ENCODE results near the gene CROCC2.

The CROCC2 gene

DNA sequence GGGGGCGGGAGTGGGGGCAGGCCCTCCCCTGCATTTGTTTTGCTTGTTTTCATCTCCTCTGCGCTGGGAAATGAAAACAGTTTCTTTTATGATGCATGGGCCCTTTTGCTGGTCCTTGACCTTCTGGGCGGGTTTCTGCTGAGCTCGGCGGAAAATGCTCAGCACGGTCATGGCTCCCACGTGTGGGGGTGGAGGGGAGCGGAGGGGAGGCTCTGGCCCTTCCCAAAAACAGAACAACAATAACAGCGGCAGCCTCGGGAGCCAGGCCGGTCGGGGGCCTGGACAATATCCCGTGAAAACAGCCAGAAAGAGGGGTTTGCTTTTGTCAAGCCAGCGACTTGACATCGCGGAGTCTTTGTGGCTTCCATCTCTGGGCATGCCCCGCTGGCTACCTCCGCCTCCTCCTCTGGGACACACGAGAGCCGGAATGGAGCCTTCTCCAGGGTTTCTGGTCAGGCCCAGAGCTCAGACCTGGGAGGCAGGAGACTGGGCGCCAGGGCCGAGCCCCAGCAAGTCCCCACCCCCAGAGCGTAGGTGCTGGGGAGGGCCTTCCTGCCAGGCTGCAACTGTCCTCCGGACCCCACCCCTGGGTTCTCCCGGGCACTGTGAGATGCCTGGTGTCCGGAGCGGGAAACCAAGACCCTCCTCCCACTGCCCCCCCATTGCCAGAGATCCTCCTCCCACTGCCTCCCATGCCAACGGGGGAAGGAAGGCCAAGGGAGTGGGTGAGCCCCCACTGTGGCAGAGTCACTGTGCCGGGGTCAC lies 56.3 kb downstream of the CROCC2 start:
- DNase-seq (ENCODE audit: insufficient read length, low spot score) (no peak), FAIRE-seq (no peak)
- TF ChIP-seq, protein P1, sequence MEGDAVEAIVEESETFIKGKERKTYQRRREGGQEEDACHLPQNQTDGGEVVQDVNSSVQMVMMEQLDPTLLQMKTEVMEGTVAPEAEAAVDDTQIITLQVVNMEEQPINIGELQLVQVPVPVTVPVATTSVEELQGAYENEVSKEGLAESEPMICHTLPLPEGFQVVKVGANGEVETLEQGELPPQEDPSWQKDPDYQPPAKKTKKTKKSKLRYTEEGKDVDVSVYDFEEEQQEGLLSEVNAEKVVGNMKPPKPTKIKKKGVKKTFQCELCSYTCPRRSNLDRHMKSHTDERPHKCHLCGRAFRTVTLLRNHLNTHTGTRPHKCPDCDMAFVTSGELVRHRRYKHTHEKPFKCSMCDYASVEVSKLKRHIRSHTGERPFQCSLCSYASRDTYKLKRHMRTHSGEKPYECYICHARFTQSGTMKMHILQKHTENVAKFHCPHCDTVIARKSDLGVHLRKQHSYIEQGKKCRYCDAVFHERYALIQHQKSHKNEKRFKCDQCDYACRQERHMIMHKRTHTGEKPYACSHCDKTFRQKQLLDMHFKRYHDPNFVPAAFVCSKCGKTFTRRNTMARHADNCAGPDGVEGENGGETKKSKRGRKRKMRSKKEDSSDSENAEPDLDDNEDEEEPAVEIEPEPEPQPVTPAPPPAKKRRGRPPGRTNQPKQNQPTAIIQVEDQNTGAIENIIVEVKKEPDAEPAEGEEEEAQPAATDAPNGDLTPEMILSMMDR (IDR thresholded peaks at IDR 0.05; ENCODE audit: insufficient read depth, missing control alignments), result no peak

DNA sequence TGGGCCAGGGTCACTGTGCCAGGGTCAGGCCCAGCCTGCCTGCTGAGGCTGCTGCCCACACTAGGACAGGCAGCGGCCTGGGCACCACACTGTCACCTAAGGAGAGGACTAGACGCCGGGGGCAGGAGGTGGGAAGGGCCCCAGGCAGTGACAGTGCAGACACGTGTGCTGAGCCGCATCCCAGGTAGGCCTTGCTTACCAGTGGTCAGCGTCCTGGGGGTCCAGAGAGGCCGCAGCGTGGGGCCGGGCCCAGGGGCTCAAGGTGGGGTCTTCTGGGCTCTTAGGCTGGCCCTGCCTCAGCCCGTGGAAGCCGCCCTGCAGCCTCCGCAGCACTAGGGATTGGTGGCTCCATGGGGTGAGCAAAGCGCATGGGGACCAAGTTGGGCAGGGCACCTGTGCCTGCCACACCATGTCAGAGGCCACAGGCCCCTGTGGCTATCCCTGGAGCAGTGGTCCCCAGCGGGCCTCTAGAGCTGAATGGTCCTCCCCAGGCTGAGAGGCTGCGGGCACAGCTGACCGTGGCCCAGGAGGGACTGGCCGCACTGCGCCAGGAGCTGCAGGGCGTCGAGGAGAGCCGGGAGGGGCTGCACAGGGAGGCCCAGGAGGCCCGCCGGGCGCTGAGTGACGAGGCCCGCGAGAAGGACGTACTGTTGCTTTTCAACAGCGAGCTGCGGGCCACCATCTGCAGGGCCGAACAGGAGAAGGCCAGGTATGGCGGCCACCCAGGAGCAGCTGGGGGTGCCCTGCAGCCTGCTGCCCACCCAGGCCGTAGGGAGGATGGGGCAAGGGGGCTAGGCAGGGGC lies 57.1 kb downstream of the CROCC2 start:
- no peak for FAIRE-seq
- DNase-seq (ENCODE audit: insufficient read length, low spot score), result no peak
- TF ChIP-seq, protein P1 (IDR thresholded peaks at IDR 0.05; ENCODE audit: insufficient read depth, missing control alignments), result no peak

DNA sequence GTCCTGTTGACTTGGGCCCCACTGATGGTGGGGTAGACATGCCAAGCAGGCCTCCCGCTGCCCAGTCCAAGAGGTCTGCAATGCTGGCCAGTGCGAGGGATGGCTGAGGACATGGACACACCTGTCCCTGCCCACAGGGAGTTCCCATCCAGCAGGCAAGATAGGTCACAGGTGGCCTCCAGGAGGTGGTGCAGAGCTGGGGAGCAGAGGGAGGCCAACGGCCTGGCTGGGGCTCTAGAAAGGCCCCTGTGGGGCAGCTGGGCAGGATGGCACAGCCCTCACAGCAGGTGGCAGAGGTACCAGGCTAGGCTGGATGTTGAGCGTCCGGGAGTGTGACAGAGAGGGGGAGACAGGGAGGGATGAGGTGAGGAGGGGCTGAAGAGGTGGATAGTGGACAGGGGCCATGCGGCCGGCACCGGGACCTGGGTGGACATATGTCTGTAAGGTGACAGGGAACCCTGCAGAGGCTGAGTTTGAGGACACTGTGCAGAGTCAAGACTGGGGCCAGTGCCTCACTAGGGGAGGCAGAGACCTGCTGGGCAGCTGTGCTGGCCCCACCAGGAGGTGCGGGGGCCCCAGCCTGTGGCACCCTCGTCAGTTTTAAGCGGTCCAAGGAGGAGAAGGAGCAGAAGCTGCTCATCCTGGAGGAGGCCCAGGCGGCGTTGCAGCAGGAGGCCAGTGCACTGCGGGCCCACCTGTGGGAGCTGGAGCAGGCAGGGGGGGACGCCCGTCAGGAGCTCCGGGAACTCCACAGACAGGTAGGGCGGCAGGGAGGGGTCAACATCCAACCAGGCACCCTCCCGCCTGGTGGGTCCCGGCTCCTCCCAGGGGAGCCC lies 58.0 kb downstream of the CROCC2 start:
- DNase-seq (ENCODE audit: insufficient read length, low spot score) (no peak), FAIRE-seq (no peak)
- TF ChIP-seq, protein P1 (IDR thresholded peaks at IDR 0.05; ENCODE audit: insufficient read depth, missing control alignments), result no peak

DNA sequence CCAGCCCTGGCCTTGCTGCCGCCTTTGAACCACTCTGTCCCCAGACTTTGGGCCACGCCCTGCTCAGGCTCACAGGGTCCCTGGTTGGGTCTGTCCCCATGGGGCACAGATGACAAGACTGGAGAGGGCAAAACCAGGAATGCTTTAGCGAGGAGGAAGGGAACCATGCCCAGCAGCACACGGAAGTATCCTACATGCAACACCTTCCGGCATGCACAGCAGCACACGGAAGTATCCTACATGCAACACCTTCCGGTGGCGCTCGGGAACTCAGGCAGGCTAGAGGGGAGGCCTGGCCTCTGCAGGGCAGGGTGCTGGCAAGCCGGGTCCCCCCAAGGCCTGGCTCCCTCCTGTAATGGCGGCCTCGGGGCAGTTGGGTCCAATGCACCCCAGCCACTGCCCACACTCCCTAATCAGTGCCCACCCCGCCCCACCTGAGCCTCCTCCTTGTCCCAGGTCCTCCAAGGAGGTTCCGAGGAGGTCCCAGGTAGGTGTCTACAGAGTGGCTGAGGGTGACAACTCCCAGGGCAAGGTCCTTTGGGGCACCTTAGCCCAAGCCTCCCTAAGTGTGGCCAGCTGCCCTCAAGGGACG lies 58.7 kb downstream of the CROCC2 start:
- DNase-seq (ENCODE audit: insufficient read length, low spot score) (no peak), FAIRE-seq (no peak)
- TF ChIP-seq, protein P1 (IDR thresholded peaks at IDR 0.05; ENCODE audit: insufficient read depth, missing control alignments), result no peak

DNA sequence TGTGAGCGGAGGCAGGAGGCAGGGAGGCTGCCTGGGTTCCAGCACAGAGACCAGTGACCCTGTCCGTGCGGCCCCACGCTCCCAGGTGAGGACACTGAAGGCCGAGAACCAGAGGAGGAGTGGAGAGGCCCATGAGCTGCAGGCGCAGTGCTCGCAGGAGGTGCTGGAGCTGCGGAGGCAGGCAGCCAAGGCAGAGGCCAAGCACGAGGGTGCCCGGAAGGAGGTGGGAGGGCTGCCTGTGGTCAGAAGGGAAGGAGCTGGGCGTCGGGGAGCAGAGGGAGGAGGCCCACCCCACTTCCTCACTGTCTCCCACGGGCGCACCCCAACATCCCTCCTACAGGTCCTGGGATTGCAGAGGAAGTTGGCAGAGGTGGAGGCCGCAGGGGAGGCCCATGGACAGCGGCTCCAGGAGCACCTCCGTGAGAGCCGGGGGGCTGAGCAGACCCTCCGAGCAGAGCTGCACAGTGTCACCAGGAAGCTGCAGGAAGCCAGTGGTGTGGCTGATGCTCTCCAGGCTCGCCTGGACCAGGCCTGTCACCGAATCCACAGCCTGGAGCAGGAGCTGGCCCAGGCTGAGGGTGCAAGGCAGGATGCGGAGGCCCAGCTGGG lies 59.3 kb downstream of the CROCC2 start:
- FAIRE-seq (no peak), DNase-seq (ENCODE audit: insufficient read length, low spot score) (no peak)
- TF ChIP-seq, protein P1 (IDR thresholded peaks at IDR 0.05; ENCODE audit: insufficient read depth, missing control alignments), result no peak

DNA sequence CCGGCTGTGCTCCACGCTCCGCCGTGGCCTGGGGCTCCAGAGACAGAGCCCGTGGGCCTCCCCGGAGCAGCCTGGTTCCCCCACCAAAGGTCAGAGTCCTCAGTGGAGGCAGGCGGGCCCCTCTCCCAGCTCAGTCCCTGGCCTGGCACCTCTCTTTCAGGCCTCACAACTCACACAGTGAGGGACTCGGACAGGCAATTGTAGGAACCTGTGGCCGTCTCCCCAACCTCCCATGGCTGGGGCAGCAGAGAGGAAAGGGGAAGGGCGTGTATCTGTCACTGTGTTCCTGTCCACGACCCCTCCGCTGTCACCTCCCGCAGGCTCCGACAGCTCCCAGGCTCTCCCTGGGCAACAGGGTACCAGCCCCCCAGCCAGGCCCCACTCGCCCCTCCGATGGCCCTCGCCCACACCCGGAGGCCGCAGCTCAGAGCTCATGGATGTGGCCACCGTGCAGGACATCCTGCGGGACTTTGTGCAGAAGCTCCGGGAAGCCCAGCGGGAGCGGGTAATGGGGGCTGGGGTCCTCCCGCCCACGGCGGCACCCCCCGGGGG lies 59.8 kb downstream of the CROCC2 start:
- TF ChIP-seq, protein P1 (IDR thresholded peaks at IDR 0.05; ENCODE audit: insufficient read depth, missing control alignments), result no peak
- FAIRE-seq (no peak), DNase-seq (ENCODE audit: insufficient read length, low spot score) (no peak)
